Loucy (cell line): ENCODE results near the gene NEK3.

ENCODE experiments used
- CTCF ChIP-seq: fragments of 200-600 bp; sonication (generic); conservative IDR thresholded peaks from 2 replicates; pipeline ENCODE4 v1.5.1; 2014; ENCODE audit warnings: mild to moderate bottlenecking, antibody characterized with exemption, low read length
- EZH2phosphoT487 ChIP-seq: fragments of 200-600 bp; IDR thresholded peaks from 2 replicates; pipeline ENCODE4 v1.6.1; 2018; ENCODE audit warnings: antibody characterized with exemption, mild to moderate bottlenecking, moderate library complexity, borderline replicate concordance

DNA sequence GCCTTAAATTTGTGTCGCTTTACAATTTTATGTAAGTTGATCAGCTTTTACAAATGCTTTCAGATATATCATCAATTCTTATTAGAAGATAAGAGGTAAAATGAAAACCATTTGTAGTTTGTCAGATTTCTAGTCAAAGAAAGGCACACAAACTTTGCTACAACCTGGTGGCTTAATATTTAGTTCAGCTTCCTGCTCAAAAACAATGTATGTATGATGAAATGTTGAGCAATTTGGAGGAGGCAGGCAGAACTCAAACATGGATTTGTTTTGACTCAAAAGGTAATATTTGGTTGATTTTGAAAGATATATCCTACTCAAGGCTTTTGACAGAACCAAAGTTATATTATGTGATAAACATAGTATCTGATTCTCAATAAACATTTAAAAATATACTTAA, 54.8 kb downstream of the NEK3 start:
- TF ChIP-seq CTCF (no peak), EZH2phosphoT487 (no peak)
